Measurements from ENCODE around the gene TERT.

The TERT gene

DNA sequence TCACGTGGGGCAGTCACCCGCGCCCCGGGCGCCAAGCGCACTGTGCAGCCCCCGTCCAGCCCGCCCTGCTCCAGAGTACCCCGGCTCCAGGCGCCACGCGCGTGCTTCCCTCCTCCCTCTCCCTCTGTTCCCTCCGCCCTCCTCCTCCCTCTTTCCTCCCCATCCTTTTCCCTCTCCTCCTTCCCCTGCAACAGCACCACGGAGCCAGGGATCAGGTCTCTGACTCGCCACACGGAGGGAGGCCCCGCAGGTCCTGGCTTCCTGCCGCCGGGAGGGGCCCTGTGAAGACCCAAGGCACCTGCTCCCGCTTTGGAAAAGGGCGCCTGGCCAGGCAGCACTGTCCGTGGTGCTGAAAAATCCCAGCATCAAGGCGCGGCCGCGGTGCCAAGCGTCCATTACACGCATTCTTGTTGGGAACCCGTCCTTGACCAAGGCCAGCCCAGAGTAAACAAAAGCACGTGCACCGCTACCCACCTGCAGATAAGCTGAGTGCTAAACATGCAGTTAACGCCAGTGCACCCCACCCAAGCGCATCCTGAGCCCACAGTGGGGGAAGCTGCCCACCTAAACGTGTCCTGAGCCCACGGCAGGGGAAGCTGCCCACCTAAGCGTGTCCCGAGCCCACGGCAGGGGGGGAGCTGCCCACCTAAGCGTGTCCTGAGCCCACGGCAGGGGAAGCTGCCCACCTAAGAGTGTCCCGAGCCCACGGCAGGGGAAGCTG lies 48.0 kb downstream of the TERT start (continued):
- peak; percentile 76 for TF ChIP-seq ZNF600 (tag by site-specific recombination; IDR thresholded peaks at IDR 0.05)
- 0 out of 2 replicates have a peak, but pooled peaks have one; percentile 35 for TF ChIP-seq ZNF324 (tag by site-specific recombination; IDR thresholded peaks at IDR 0.05)
- peak; percentile 41; the same call in 1 of the 2 replicates for TF ChIP-seq ZEB2 (tag by site-specific recombination; IDR thresholded peaks at IDR 0.05)
- peak; percentile 67; the same call in 1 of the 2 replicates for TF ChIP-seq GLIS2 (tag by site-specific recombination; IDR thresholded peaks at IDR 0.05)
- TF ChIP-seq SP2 (tag by site-specific recombination; IDR thresholded peaks at IDR 0.05), result peak; percentile 19; the same call in 1 of the 2 replicates
- TF ChIP-seq ZNF664 (tag by site-specific recombination; IDR thresholded peaks at IDR 0.05), result no peak
- peak; percentile 41; the same call in 1 of the 2 replicates for TF ChIP-seq KLF8 (tag by site-specific recombination; IDR thresholded peaks at IDR 0.05)
- TF ChIP-seq ZIC2 (tag by site-specific recombination; IDR thresholded peaks at IDR 0.05), result peak; percentile 59
- TF ChIP-seq, protein P1, sequence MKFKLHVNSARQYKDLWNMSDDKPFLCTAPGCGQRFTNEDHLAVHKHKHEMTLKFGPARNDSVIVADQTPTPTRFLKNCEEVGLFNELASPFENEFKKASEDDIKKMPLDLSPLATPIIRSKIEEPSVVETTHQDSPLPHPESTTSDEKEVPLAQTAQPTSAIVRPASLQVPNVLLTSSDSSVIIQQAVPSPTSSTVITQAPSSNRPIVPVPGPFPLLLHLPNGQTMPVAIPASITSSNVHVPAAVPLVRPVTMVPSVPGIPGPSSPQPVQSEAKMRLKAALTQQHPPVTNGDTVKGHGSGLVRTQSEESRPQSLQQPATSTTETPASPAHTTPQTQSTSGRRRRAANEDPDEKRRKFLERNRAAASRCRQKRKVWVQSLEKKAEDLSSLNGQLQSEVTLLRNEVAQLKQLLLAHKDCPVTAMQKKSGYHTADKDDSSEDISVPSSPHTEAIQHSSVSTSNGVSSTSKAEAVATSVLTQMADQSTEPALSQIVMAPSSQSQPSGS (tag by site-specific recombination; IDR thresholded peaks at IDR 0.05; ENCODE audit: low read depth), result no peak
- TF ChIP-seq ZNF473 (tag by site-specific recombination; IDR thresholded peaks at IDR 0.05), result no peak
- peak; percentile 43; the same call in 1 of the 2 replicates for TF ChIP-seq EGR2 (tag by site-specific recombination; IDR thresholded peaks at IDR 0.05; ENCODE audit: low read depth)
- TF ChIP-seq ZBTB6 (tag by site-specific recombination; IDR thresholded peaks at IDR 0.05), result no peak
- no peak for TF ChIP-seq ZNF112 (tag by site-specific recombination; IDR thresholded peaks at IDR 0.05)
- TF ChIP-seq, protein P2, sequence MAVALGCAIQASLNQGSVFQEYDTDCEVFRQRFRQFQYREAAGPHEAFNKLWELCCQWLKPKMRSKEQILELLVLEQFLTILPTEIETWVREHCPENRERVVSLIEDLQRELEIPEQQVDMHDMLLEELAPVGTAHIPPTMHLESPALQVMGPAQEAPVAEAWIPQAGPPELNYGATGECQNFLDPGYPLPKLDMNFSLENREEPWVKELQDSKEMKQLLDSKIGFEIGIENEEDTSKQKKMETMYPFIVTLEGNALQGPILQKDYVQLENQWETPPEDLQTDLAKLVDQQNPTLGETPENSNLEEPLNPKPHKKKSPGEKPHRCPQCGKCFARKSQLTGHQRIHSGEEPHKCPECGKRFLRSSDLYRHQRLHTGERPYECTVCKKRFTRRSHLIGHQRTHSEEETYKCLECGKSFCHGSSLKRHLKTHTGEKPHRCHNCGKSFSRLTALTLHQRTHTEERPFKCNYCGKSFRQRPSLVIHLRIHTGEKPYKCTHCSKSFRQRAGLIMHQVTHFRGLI (tag by site-specific recombination; IDR thresholded peaks at IDR 0.05), result no peak
- TF ChIP-seq HOXA7 (CRISPR knock-in tag; IDR thresholded peaks at IDR 0.05; ENCODE audit: borderline replicate concordance), result no peak
- peak; percentile 69 for TF ChIP-seq ZNF398 (tag by site-specific recombination; IDR thresholded peaks at IDR 0.05)
- peak; percentile 16; the same call in 1 of the 2 replicates for TF ChIP-seq SP3 (tag by site-specific recombination; IDR thresholded peaks at IDR 0.05)
- TF ChIP-seq ZNF654 (tag by site-specific recombination; IDR thresholded peaks at IDR 0.05; ENCODE audit: low read depth), result no peak
- no peak for TF ChIP-seq ZNF621 (tag by site-specific recombination; IDR thresholded peaks at IDR 0.05)
- TF ChIP-seq ZNF626 (tag by site-specific recombination; IDR thresholded peaks at IDR 0.05), result no peak
- TF ChIP-seq, protein P3, sequence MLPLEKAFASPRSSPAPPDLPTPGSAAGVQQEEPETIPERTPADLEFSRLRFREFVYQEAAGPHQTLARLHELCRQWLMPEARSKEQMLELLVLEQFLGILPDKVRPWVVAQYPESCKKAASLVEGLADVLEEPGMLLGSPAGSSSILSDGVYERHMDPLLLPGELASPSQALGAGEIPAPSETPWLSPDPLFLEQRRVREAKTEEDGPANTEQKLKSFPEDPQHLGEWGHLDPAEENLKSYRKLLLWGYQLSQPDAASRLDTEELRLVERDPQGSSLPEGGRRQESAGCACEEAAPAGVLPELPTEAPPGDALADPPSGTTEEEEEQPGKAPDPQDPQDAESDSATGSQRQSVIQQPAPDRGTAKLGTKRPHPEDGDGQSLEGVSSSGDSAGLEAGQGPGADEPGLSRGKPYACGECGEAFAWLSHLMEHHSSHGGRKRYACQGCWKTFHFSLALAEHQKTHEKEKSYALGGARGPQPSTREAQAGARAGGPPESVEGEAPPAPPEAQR (tag by site-specific recombination; IDR thresholded peaks at IDR 0.05), result no peak
- TF ChIP-seq ZNF174 (tag by site-specific recombination; IDR thresholded peaks at IDR 0.05), result no peak
- TF ChIP-seq, protein P4, sequence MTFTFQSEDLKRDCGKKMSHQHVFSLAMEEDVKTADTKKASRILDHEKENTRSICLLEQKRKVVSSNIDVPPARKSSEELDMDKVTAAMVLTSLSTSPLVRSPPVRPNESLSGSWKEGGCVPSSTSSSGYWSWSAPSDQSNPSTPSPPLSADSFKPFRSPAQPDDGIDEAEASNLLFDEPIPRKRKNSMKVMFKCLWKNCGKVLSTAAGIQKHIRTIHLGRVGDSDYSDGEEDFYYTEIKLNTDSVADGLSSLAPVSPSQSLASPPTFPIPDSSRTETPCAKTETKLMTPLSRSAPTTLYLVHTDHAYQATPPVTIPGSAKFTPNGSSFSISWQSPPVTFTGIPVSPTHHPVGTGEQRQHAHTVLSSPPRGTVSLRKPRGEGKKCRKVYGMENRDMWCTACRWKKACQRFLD (tag by site-specific recombination; IDR thresholded peaks at IDR 0.05), result no peak
- no peak for TF ChIP-seq RBAK (tag by site-specific recombination; IDR thresholded peaks at IDR 0.05)
- no peak for TF ChIP-seq ZNF701 (tag by site-specific recombination; IDR thresholded peaks at IDR 0.05)
- TF ChIP-seq ZNF776 (tag by site-specific recombination; IDR thresholded peaks at IDR 0.05; ENCODE audit: borderline replicate concordance), result no peak
- TF ChIP-seq ZNF610 (tag by site-specific recombination; IDR thresholded peaks at IDR 0.05; ENCODE audit: borderline replicate concordance), result no peak
- TF ChIP-seq ZNF2 (tag by site-specific recombination; IDR thresholded peaks at IDR 0.05), result 0 out of 2 replicates have a peak, but pooled peaks have one; percentile 24
- no peak for TF ChIP-seq BCL11A (tag by site-specific recombination; IDR thresholded peaks at IDR 0.05; ENCODE audit: low read depth)
- no peak for TF ChIP-seq YY2 (tag by site-specific recombination; IDR thresholded peaks at IDR 0.05)
- TF ChIP-seq ZNF426 (tag by site-specific recombination; IDR thresholded peaks at IDR 0.05), result no peak
- no peak for TF ChIP-seq PRDM1 (tag by site-specific recombination; IDR thresholded peaks at IDR 0.05)
- no peak for TF ChIP-seq ZNF311 (tag by site-specific recombination; IDR thresholded peaks at IDR 0.05; ENCODE audit: borderline replicate concordance)
